ENCODE results near the gene ULK2. TPM values are rescaled to one million over a fixed set of nuclear protein-coding genes. Genes with fewer than 3 reads are reported as not detected.

ULK2 gene
- total RNA-seq, 1 experiment from 2014 or later: 22.8 TPM

DNA sequence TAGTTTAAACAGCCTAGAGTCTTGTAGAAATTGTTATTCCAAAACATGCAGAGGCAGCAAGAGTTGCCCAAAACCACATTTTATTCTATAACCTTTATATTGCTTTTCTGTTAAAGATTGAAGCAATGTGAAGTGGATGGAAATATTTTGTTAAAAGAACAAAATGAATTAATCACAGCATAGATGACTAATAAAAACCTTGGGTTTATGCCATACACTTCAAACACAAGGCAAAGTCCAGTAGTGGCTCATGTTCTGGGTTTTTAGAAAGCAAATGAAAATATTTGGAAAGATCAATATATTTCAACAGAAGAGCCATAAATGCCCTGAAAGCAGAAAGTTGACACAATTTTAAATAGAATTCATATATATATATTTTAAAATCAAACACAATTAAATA, 36.7 kb upstream of the ULK2 start:
- ATAC-seq (no peak), DNase-seq (ENCODE audit: low read depth, low spot score) (no peak)
- Histone ChIP-seq H3K27ac (ENCODE audit: low read length) (no peak overlapping the region), H3K9me3 (ENCODE audit: control insufficient read depth, insufficient read depth, low read depth, low read length) (no peaks in the 10 kb centered on the region), H3K36me3 (ENCODE audit: control insufficient read depth, insufficient read depth, low read length) (peaks cover 14% of the 10 kb centered on the region), H3K4me3 (ENCODE audit: low read depth in 2 of 2, low read length in 2 of 2) (no peak overlapping the region), H3K4me1 (ENCODE audit: control insufficient read depth, insufficient read depth, low read length) (no peaks in the 10 kb centered on the region), H3K27me3 (ENCODE audit: control insufficient read depth, insufficient read depth, low read length) (no peaks in the 10 kb centered on the region)
- CTCF ChIA-PET: no interaction called here
- POLR2A ChIA-PET: no interaction called here
- intact Hi-C loops (cut with micrococcal nuclease; ENCODE audit: unreplicated experiment): no loop called here
- in situ Hi-C loops (cut with HindIII; ENCODE audit: low pct_unique_long_range_greater_than_20kb, low sequenced_read_pairs): no loop called here
- no peak for TF ChIP-seq TCF7L2 (IDR thresholded peaks at IDR 0.05; ENCODE audit: low read depth, low read length)
- TF ChIP-seq SIN3A (IDR thresholded peaks at IDR 0.05; ENCODE audit: borderline replicate concordance, insufficient read depth, low read depth, low read length): no peak
- no peak for TF ChIP-seq POLR2AphosphoS5 (IDR thresholded peaks at IDR 0.05; ENCODE audit: low read depth, low read length)
- TF ChIP-seq, protein P1, sequence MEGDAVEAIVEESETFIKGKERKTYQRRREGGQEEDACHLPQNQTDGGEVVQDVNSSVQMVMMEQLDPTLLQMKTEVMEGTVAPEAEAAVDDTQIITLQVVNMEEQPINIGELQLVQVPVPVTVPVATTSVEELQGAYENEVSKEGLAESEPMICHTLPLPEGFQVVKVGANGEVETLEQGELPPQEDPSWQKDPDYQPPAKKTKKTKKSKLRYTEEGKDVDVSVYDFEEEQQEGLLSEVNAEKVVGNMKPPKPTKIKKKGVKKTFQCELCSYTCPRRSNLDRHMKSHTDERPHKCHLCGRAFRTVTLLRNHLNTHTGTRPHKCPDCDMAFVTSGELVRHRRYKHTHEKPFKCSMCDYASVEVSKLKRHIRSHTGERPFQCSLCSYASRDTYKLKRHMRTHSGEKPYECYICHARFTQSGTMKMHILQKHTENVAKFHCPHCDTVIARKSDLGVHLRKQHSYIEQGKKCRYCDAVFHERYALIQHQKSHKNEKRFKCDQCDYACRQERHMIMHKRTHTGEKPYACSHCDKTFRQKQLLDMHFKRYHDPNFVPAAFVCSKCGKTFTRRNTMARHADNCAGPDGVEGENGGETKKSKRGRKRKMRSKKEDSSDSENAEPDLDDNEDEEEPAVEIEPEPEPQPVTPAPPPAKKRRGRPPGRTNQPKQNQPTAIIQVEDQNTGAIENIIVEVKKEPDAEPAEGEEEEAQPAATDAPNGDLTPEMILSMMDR (IDR thresholded peaks at IDR 0.05): no peak
- TF ChIP-seq, protein P2, sequence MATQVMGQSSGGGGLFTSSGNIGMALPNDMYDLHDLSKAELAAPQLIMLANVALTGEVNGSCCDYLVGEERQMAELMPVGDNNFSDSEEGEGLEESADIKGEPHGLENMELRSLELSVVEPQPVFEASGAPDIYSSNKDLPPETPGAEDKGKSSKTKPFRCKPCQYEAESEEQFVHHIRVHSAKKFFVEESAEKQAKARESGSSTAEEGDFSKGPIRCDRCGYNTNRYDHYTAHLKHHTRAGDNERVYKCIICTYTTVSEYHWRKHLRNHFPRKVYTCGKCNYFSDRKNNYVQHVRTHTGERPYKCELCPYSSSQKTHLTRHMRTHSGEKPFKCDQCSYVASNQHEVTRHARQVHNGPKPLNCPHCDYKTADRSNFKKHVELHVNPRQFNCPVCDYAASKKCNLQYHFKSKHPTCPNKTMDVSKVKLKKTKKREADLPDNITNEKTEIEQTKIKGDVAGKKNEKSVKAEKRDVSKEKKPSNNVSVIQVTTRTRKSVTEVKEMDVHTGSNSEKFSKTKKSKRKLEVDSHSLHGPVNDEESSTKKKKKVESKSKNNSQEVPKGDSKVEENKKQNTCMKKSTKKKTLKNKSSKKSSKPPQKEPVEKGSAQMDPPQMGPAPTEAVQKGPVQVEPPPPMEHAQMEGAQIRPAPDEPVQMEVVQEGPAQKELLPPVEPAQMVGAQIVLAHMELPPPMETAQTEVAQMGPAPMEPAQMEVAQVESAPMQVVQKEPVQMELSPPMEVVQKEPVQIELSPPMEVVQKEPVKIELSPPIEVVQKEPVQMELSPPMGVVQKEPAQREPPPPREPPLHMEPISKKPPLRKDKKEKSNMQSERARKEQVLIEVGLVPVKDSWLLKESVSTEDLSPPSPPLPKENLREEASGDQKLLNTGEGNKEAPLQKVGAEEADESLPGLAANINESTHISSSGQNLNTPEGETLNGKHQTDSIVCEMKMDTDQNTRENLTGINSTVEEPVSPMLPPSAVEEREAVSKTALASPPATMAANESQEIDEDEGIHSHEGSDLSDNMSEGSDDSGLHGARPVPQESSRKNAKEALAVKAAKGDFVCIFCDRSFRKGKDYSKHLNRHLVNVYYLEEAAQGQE (IDR thresholded peaks at IDR 0.05; ENCODE audit: insufficient read depth in 1 of 2, low read depth in 2 of 2, low read length in 1 of 2): no peak
- BruUV-seq (replicated peaks): no TSS peak

DNA sequence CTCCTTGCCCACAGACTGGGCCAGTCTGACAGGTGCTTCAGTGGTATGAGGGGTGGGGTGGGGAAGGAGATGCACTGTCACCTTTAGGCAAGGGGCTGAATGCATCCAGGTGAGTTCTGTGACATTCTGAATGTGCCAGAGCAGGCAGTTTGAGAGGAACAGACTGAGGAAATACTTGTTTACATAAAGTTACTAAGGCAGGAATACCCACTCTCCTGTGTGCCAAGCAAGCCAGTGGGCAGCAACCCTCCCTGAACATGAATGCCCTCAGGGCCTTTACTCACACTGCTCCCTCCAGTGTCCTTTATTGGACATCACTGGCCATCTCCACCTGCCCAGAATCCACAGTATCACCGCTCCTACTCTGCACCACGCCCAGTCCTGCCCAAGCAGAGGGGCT, 33.1 kb upstream of the ULK2 start:
- H3K27me3 ChIP-seq (ENCODE audit: control insufficient read depth, insufficient read depth, low read length): no peaks in the 10 kb centered on the region
- peaks cover 5% of the 10 kb centered on the region for H3K4me1 ChIP-seq (ENCODE audit: control insufficient read depth, insufficient read depth, low read length)
- no peak overlapping the region for H3K4me3 ChIP-seq (ENCODE audit: low read depth in 2 of 2, low read length in 2 of 2)
- in situ Hi-C loops (cut with HindIII; ENCODE audit: low pct_unique_long_range_greater_than_20kb, low sequenced_read_pairs) (no loop called here), intact Hi-C loops (cut with micrococcal nuclease; ENCODE audit: unreplicated experiment) (no loop called here)
- ATAC-seq (no peak), DNase-seq (ENCODE audit: low read depth, low spot score) (no peak)
- no TSS peak for BruUV-seq (replicated peaks)
- no peak for TF ChIP-seq TCF7L2 (IDR thresholded peaks at IDR 0.05; ENCODE audit: low read depth, low read length)
- TF ChIP-seq, protein P2 (IDR thresholded peaks at IDR 0.05; ENCODE audit: insufficient read depth in 1 of 2, low read depth in 2 of 2, low read length in 1 of 2): no peak
- CTCF ChIA-PET: no interaction called here
- POLR2A ChIA-PET: no interaction called here
- H3K9me3 ChIP-seq (ENCODE audit: control insufficient read depth, insufficient read depth, low read depth, low read length): no peaks in the 10 kb centered on the region
- H3K27ac ChIP-seq (ENCODE audit: low read length): no peak overlapping the region
- peaks cover 14% of the 10 kb centered on the region for H3K36me3 ChIP-seq (ENCODE audit: control insufficient read depth, insufficient read depth, low read length)

Measured in Panc1 (cell line).